EL (cell line): ENCODE data around the gene RCBTB1.
A peak's percentile ranks its signal among the peaks of the same experiment; 100 is the strongest.
"Not testable (repeated sequence)": the region's sequence is repeated elsewhere in the genome, so short reads cannot be mapped to it uniquely, and the experiment has no call there.

ENCODE experiments used
- DNase-seq: peaks from one replicate; pipeline ENCODE4 v3.0.0-alpha.2; 2016

Gene RCBTB1

GRCh38 chr13:49602615-49603014 lies 17.3 kb upstream of the RCBTB1 start:
- DNase-seq, result not testable (repeated sequence)

DNA sequence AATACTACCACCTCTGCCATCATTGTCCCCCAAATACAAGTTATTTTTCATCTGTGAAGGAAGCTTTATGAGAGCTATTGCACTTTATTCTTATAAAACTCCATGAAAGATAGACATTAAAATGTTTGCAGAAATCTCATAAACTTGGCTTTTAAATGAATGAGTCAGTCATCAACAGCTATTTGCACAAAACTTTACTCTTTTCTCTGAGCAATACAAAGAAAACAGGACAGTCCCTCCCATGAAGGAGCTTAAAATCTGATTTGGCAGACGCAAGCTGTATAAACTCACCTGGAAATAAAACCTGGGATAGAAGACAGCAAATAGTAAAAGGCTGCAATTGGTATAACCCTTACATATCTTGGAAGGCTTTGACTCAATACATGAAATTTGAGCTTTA lies 16.6 kb upstream of the RCBTB1 start:
- DNase-seq, result no peak

- DNase-seq, result no peak
These were observed 11.8 kb upstream of the RCBTB1 start for GRCh38 chr13:49597043-49597641.

DNA sequence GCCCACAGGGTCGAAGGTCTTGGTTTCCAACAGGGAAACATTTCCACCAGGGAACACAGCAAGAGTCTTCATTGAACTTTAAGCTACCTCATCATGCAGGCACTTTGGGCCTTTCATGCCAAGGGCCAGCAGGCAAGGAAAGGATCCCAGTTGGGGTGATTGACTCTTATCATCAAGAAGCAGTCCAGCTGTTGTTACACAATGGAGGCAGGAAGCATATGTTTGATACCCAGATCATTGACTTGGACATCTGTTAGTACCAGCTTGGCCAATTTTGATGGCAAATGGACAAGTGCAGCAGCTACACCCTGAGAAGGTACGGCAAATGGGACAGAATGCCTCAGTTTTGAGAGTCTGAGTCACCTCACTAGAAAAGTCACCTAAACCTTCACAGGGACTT lies 10.9 kb upstream of the RCBTB1 start:
- no peak for DNase-seq

- no peak for DNase-seq
These were observed 9.2 kb upstream of the RCBTB1 start for GRCh38 chr13:49594576-49594975.

DNA sequence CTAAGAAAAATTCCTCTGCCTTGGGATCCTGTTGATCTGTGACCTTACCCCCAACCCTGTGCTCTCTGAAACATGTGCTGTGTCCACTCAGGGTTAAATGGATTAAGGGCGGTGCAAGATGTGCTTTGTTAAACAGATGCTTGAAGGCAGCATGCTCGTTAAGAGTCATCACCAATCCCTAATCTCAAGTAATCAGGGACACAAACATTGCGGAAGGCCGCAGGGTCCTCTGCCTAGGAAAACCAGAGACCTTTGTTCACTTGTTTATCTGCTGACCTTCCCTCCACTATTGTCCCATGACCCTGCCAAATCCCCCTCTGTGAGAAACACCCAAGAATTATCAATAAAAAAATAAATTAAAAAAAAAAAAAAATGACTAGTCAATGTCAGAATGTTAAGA lies 8.5 kb upstream of the RCBTB1 start:
- DNase-seq, result not testable (repeated sequence)

DNA sequence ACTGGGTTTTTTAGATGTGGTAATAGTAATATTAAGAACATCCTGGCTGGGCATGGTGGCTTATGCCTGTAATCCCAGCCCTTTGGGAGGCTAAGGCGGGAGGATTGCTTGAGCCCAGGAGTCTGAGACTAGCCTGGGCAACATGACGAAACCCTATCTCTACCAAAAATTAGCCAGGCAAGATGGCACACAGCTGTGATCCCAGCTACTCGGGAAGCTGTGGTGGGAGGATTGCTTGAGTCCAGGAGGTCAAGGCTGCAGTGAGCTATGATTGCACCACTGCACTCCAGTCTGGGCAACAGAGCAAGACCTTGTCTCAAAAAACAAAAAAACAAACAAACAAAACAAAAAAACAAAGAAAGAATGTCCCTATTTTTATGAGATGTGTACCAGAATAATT lies 5.4 kb upstream of the RCBTB1 start:
- not testable (repeated sequence) for DNase-seq

GRCh38 chr13:49587311-49587847 lies 2.0 kb upstream of the RCBTB1 start:
- DNase-seq, result peak; percentile 47

DNA sequence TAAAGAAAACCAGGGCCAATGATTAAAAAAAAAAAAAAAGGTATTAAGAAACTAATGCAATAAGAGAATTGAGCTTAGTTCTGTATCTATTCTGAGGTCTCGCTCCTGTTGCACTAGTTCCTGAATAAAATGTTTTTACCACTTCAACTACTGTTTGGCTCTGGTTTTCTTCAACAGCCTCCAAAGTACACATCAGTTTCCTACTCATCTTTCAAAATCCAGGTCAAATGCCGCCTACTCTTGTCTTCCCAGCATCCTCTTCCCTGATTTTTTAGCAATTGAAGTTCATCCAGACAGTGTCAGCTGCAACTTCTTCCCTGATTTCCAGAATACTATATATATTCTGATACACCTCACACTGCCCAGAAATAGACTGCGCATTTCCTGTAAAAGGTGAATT lies 1.4 kb upstream of the RCBTB1 start:
- DNase-seq, result no peak

DNA sequence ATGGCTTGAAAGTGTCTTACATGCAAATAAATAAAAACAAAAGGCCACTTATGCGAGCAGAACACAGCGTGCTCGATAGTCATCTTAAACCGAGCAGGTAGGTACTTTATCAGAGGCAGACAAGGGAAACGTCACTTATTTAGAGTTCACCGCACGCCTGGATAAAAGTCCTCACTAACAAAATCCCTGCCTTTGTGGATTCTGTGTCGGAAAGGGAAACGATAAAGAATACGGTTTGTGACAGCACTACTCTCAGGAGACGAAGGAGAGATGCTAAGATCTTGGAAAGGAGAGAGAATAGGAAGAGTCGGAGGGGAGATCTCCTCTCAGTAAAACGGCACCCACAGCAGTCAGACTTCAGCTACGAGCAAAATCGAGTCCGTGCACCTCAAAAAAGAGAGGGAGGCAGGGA lies 581 bp downstream of the RCBTB1 start:
- peak; percentile 21 for DNase-seq

DNA sequence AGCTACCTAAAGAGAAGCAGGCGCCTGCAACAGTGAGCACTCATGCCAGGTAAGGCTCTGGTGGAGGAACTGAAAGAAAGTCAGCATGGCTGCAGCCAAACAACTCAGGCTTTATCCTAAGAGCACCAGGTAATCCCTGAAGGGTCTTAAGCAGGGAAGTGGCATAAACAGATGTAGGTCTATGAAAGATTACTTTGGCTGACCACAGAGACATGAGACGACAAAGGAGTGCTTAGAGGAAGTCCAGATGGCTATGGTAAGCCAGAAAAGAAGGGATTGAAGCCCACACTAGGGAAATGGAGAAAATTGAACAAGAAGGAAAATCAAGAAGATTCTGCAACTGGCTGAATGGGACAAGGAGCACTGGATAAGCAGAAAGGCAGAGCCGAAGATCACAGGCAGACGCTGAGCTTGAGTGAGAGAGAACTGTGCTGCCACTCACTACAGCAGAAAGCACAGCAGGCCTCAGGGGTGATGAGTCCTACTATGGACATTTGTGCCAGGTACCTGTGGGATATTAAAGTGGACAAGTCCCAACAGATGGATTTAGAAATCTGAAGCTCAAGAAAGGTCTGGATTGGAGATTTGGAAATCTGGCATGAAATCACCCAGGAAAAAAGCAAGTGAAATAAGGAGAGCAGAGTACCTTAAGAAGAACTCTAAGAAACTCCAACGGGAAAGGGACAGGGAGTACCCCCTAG lies 4.2 kb downstream of the RCBTB1 start:
- DNase-seq, result no peak

GRCh38 chr13:49579501-49579900 lies 5.9 kb downstream of the RCBTB1 start:
- DNase-seq, result no peak

GRCh38 chr13:49571299-49572240 lies 13.8 kb downstream of the RCBTB1 start:
- no peak for DNase-seq

GRCh38 chr13:49569993-49570689 lies 15.2 kb downstream of the RCBTB1 start:
- DNase-seq, result peak; percentile 5

DNA sequence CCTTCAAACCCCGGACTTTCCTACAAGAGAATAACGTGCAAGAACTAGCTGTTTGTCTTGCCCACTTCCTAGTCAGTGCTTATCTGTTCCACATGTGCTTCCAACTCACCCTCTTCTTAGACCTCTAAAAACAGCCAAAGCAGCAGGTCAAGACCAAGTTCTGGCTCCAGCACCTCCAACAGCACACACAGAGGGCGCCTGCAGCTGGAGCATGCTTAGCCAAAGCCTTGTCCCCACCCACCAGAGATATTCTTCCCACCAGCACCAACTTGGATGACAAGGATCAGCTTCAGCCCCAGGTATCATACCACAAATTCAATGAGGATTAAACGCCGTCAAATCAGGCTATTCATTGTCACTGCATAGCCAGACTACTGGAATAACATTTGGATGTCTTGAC lies 17.9 kb downstream of the RCBTB1 start:
- no peak for DNase-seq

GRCh38 chr13:49566461-49566860 lies 18.9 kb downstream of the RCBTB1 start:
- no peak for DNase-seq

DNA sequence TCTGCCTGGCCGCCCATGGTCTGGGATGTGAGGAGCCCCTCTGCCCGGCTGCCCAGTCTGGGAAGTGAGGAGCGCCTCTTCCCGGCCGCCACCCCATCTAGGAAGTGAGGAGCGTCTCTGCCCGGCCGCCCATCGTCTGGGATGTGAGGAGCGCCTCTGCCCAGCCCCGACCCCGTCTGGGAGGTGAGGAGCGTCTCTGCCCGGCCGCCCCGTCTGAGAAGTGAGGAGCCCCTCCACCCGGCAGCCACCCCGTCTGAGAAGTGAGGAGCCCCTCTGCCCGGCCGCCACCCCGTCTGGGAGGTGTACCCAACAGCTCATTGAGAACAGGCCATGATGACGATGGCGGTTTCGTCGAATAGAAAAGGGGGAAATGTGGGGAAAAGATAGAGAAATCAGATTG lies 19.9 kb downstream of the RCBTB1 start:
- DNase-seq, result not testable (repeated sequence)

GRCh38 chr13:49563516-49563915 lies 21.8 kb downstream of the RCBTB1 start:
- peak; percentile 7 for DNase-seq

DNA sequence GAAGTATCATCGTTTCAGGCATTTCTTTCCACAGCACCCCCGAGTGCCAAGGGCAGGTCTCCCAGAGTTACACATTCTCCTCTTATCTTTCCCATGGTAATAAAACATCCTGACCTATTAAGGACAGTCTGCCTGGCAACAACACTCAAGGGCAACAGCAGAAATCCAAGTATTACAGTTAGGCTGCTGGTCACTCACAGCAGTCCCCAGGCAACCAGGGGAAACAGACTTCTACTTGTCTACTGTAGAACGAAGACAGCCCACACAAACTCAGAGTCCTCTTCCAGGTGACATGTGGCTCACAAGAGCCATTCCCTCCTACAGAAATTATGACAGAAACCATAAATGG lies 24.3 kb downstream of the RCBTB1 start:
- DNase-seq, result no peak

DNA sequence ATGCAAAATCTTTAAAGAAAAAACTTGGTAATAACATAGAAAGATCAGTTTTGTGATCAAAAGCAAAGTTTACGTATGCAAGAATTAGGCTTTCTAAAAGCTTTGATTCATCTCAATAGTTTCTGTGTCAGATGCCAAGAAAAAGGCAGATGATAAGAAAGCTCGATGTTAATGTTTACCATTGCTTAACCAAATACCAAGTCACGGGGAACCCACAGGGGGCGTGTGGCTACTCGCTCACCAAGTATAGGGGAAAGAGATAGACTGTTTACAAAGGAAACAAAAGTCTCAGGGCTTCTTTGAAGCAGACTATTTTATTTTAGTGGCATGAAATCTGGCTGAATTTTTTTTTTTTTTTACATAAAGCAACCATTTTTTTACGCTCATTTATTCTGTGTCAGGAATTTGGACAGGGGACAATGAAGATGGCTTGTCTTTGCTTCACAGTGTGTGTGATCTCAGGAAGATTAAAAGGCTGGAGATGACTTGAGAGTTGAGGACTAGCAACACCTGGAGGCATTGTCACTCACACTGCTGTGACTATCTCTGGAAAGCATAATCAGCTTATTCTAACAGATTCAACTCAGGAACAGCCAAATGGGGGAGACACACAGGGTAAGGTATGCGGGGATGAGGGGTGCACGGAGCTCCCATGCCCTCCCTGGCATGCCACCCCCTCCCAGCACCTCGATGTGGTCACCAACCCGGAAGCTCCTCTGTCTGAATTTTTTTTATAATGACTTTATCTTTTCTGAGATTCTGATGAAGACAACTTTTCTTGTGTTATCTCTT lies 24.9 kb downstream of the RCBTB1 start:
- no peak for DNase-seq

GRCh38 chr13:49559006-49559405 lies 26.4 kb downstream of the RCBTB1 start:
- DNase-seq, result no peak

DNA sequence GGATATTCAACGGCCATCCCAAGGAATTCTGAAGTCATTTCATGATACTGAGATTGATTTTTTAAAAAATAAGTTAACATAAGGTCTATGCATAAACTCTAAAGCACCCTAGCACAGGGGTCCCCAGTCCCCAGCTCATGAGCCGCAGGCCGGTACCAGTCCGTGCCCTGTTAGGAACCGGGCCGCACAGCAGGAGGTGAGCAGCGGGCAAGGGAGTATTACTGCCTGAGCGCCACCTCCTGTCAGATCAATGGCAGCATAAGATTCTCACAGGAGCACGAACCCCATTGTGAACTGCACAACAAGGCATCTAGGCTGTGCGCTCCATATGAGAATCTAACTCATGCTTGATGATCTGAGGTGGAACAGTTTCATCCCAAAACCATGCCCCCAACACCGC lies 31.0 kb downstream of the RCBTB1 start:
- DNase-seq, result no peak
